ENCODE results near the gene TMEM170A.

Gene TMEM170A

DNA sequence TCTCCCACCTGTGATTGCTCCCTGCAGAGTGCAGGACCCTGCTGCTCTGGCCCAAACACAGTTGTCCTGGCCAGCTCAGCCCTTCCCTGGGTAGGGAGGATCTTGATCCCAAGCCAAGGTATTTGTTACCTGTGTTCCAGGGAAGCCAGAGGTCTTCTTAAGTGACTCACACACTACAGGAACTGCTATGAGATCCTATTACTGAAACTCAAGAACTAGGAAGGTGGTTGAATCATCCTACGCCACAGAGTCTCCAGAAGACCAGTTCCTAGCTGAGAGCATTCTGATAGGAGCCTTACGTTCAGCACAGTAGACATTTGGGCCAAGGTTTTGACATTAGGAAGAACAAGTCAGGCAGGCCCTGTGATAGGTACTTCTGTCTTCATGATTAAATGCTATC, 18.7 kb upstream of the TMEM170A start:
- TF ChIP-seq, protein P1, sequence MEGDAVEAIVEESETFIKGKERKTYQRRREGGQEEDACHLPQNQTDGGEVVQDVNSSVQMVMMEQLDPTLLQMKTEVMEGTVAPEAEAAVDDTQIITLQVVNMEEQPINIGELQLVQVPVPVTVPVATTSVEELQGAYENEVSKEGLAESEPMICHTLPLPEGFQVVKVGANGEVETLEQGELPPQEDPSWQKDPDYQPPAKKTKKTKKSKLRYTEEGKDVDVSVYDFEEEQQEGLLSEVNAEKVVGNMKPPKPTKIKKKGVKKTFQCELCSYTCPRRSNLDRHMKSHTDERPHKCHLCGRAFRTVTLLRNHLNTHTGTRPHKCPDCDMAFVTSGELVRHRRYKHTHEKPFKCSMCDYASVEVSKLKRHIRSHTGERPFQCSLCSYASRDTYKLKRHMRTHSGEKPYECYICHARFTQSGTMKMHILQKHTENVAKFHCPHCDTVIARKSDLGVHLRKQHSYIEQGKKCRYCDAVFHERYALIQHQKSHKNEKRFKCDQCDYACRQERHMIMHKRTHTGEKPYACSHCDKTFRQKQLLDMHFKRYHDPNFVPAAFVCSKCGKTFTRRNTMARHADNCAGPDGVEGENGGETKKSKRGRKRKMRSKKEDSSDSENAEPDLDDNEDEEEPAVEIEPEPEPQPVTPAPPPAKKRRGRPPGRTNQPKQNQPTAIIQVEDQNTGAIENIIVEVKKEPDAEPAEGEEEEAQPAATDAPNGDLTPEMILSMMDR (IDR thresholded peaks at IDR 0.05; ENCODE audit: low read depth, low read length): no peak
- H3K36me3 ChIP-seq: no peaks in the 10 kb centered on the region
- no peak overlapping the region for H3K27ac ChIP-seq
- no peaks in the 10 kb centered on the region for H3K27me3 ChIP-seq (ENCODE audit: insufficient read depth, low read depth, severe bottlenecking)
- no peak overlapping the region for H3K4me3 ChIP-seq (ENCODE audit: low read depth, low read length)
- no peak for DNase-seq
- H3K9me3 ChIP-seq (ENCODE audit: severe bottlenecking): no peaks in the 10 kb centered on the region

DNA sequence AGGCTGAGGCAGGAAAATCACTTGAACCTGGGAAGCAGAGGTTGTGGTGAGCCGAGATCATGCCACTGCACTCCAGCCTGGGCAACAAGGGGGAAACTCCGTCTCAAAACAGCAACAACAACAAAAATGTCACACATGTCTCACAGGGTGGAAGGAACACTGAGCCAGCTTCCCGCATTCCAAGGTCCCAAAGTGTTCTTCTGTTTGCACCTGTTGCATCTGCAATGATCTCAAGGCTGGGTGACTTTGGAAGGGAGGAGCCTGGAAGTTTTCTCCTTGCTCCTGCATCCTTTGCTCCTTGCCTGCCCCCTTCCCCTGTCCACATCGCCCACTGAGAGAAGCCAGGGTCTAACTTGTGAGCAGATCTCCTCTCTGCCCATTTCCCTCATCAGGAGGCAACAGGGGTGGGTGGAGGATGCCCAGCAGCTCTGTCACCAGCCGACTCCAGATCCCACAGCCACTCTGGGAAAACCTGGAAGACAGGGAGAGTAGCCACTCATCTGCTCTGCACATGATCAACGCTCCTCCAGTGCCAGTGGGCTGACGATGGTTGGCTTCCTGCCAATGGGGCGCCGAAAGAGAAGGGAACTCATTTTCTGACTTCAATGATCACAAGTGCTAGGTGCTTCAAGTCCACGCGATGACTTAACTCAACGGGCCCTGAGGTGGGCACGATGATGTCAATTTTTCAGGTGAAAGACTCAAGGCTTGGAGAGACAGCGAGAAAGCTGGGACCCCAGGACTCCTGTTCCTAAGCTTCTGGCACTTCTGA, 18.1 kb upstream of the TMEM170A start:
- H3K27ac ChIP-seq: no peak overlapping the region
- no peaks in the 10 kb centered on the region for H3K27me3 ChIP-seq (ENCODE audit: insufficient read depth, low read depth, severe bottlenecking)
- TF ChIP-seq, protein P1 (IDR thresholded peaks at IDR 0.05; ENCODE audit: low read depth, low read length): no peak
- no peak for DNase-seq
- H3K4me3 ChIP-seq (ENCODE audit: low read depth, low read length): no peak overlapping the region
- H3K36me3 ChIP-seq: no peaks in the 10 kb centered on the region
- no peaks in the 10 kb centered on the region for H3K9me3 ChIP-seq (ENCODE audit: severe bottlenecking)

DNA sequence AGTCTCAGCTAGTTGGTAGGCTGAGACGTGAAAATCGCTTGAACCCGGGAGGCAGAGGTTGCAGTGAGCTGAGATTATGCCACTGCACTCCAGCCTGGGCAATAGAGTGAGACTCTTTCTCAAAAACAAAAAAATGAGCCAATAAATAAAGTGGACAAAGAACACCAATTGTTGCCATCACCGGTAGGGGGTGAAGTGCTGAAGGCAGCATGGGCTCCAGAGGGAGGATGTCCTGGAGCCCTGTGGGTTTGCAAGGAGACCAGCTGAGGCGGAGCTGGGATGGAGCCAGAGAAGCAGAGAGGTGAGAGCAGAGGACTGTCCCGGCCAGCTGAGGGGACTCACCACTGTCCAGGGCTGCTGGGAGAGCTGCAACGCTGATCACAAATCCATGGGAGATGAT, 17.0 kb upstream of the TMEM170A start:
- TF ChIP-seq, protein P1 (IDR thresholded peaks at IDR 0.05; ENCODE audit: low read depth, low read length): no peak
- H3K27ac ChIP-seq: no peak overlapping the region
- H3K9me3 ChIP-seq (ENCODE audit: severe bottlenecking): no peaks in the 10 kb centered on the region
- H3K4me3 ChIP-seq (ENCODE audit: low read depth, low read length): no peak overlapping the region
- no peaks in the 10 kb centered on the region for H3K36me3 ChIP-seq
- no peak for DNase-seq
- no peaks in the 10 kb centered on the region for H3K27me3 ChIP-seq (ENCODE audit: insufficient read depth, low read depth, severe bottlenecking)

DNA sequence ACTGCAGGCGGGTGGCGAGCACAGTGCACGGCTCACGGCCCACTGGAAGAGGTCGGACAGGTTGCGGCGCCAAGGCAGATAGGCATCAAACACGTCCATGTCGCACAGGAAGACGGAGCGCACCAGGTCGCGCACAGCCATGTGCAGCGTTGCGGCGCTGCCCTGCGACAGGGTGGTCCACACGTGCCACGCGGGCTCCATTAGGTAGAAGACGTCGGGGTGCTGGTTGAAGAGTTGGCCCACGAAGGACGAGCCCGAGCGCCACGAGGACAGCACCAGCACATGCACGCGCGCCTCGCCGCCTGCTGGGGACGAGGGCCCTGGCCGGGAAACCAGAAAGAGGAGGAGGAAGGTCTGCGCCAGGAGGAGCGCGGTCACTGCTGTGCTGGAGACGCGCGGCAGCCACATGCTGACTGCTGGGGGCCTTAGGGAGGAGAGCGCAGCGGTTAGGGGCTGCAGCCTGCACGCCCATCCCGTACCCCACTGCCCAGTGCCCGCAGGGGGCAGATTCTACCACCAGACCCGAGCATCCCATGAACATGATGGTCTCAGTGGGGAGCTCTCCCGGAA, 15.0 kb upstream of the TMEM170A start:
- Histone ChIP-seq H3K27ac (no peak overlapping the region), H3K36me3 (no peaks in the 10 kb centered on the region), H3K27me3 (ENCODE audit: insufficient read depth, low read depth, severe bottlenecking) (no peaks in the 10 kb centered on the region), H3K4me3 (ENCODE audit: low read depth, low read length) (no peak overlapping the region), H3K9me3 (ENCODE audit: severe bottlenecking) (no peaks in the 10 kb centered on the region)
- TF ChIP-seq, protein P1 (IDR thresholded peaks at IDR 0.05; ENCODE audit: low read depth, low read length): no peak
- no peak for DNase-seq

DNA sequence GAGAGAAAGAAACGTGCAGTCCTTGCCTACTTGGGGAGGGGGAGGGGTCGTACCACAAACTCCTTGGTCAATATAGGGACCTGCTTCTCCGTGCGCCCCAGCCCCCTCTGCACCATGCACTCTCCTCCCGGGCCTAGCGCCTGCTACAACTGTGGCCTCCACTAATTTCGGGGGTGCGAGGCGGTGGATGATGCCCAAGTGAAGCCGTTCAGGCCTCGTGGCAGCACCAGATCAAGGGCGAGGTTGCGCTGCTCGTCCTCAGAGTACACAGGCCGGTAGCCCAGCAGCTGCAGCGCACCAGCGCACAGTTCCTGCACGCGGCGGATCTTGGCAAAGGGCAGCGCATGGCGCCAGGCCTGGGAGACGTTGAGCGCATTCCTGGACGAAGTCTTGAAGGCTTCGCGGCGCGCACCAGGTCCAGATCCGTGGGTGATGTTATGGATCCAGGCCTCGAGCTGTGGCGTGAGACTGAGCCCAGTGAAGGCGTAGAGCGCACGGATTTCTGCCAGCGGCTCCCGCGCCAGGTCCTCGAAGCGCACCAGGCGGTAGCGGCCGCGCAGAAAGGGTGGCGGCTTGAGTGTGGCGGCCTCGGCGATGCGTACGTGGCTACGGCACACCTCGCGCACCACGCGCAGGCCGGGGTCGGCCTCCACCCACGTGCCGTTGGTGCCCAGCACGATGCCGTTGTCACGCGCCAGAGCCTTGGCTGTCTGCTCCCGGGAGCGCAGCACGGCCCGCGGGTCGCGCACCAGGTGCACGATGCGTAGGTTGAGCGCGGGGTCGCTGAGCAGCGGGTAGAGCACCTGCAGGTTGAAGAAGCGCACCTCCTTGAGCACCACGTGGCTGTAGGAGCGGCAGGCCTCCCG, 14.2 kb upstream of the TMEM170A start:
- H3K9me3 ChIP-seq (ENCODE audit: severe bottlenecking): no peaks in the 10 kb centered on the region
- H3K4me3 ChIP-seq (ENCODE audit: low read depth, low read length): no peak overlapping the region
- DNase-seq: no peak
- no peaks in the 10 kb centered on the region for H3K27me3 ChIP-seq (ENCODE audit: insufficient read depth, low read depth, severe bottlenecking)
- H3K27ac ChIP-seq: no peak overlapping the region
- H3K36me3 ChIP-seq: no peaks in the 10 kb centered on the region
- TF ChIP-seq, protein P1 (IDR thresholded peaks at IDR 0.05; ENCODE audit: low read depth, low read length): no peak
